HCT116 (cell line): ENCODE measurements around the gene ZNRF2.

ENCODE experiments used
- CEBPB ChIP-seq: IDR thresholded peaks from 2 replicates; pipeline ENCODE4 v1.6.1; 2012; ENCODE audit warnings: low read depth
- CTCF ChIP-seq, 3 experiments: fragments of 200-600 bp in 1 of 3; sonication (generic) in 1 of 3; IDR thresholded peaks in 2 of 3; conservative IDR thresholded peaks in 1 of 3; 2 replicates each; pipeline ENCODE4 v1.5.1; 2012 to 2017; ENCODE audit warnings: low read depth in 2 of 3, low read length in 2 of 3, antibody characterized with exemption in 1 of 3, borderline replicate concordance in 1 of 3, control low read depth in 1 of 3, mild to moderate bottlenecking in 1 of 3, mixed read lengths in 1 of 3, mixed run types in 1 of 3, moderate library complexity in 1 of 3; ENCODE audit not compliant: insufficient read depth in 1 of 3
- EZH2phosphoT487 ChIP-seq: fragments of 200-600 bp; IDR thresholded peaks from 2 replicates; pipeline ENCODE4 v1.6.1; 2018; ENCODE audit warnings: antibody characterized with exemption, borderline replicate concordance
- POLR2A ChIP-seq: IDR thresholded peaks from 2 replicates; pipeline ENCODE4 v1.7.0; 2011; ENCODE audit warnings: borderline replicate concordance; ENCODE audit not compliant: insufficient read depth, insufficient read length; ENCODE audit errors: extremely low read depth
- POLR2AphosphoS5 ChIP-seq: IDR thresholded peaks from 2 replicates; pipeline ENCODE4 v1.6.1; 2011; ENCODE audit warnings: mild to moderate bottlenecking, low read depth, low read length, moderate library complexity
- SP1 ChIP-seq: IDR thresholded peaks from 2 replicates; pipeline ENCODE4 v1.6.1; 2012; ENCODE audit warnings: low read depth
- YY1 ChIP-seq: IDR thresholded peaks from 2 replicates; pipeline ENCODE4 v1.6.1; 2011; ENCODE audit warnings: low read length, low read depth, moderate library complexity, mild to moderate bottlenecking; ENCODE audit not compliant: insufficient replicate concordance; ENCODE audit errors: extremely low read depth
- ZNF274 ChIP-seq: fragments of 200-500 bp; sonication (Bioruptor generic); IDR thresholded peaks from 2 replicates; pipeline ENCODE4 v1.6.1; 2014; ENCODE audit warnings: mild to moderate bottlenecking, low read depth, low read length, inconsistent platforms
- TF ChIP-seq, protein P1 (sequence below): IDR thresholded peaks from 2 replicates; pipeline ENCODE4 v1.6.1; 2012
- TF ChIP-seq, protein P2 (sequence below): IDR thresholded peaks from 2 replicates; pipeline ENCODE4 v1.6.1; 2012; ENCODE audit warnings: low read depth

GRCh38 chr7:30315589-30315988, 31.2 kb downstream of the ZNRF2 start:
- no peak for TF ChIP-seq CEBPB
- TF ChIP-seq CTCF (IDR thresholded peaks at IDR 0.05 in 2 of 3, conservative IDR thresholded peaks at IDR 0.05 in 1 of 3; ENCODE audit: borderline replicate concordance in 1 of 3, insufficient read depth in 1 of 3, low read depth in 2 of 3, low read length in 2 of 3): no peak
- no peak for TF ChIP-seq SP1
- TF ChIP-seq EZH2phosphoT487: no peak
- TF ChIP-seq POLR2AphosphoS5: no peak
- no peak for TF ChIP-seq ZNF274
- TF ChIP-seq, protein P1, sequence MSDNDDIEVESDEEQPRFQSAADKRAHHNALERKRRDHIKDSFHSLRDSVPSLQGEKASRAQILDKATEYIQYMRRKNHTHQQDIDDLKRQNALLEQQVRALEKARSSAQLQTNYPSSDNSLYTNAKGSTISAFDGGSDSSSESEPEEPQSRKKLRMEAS: no peak
- TF ChIP-seq, protein P2, sequence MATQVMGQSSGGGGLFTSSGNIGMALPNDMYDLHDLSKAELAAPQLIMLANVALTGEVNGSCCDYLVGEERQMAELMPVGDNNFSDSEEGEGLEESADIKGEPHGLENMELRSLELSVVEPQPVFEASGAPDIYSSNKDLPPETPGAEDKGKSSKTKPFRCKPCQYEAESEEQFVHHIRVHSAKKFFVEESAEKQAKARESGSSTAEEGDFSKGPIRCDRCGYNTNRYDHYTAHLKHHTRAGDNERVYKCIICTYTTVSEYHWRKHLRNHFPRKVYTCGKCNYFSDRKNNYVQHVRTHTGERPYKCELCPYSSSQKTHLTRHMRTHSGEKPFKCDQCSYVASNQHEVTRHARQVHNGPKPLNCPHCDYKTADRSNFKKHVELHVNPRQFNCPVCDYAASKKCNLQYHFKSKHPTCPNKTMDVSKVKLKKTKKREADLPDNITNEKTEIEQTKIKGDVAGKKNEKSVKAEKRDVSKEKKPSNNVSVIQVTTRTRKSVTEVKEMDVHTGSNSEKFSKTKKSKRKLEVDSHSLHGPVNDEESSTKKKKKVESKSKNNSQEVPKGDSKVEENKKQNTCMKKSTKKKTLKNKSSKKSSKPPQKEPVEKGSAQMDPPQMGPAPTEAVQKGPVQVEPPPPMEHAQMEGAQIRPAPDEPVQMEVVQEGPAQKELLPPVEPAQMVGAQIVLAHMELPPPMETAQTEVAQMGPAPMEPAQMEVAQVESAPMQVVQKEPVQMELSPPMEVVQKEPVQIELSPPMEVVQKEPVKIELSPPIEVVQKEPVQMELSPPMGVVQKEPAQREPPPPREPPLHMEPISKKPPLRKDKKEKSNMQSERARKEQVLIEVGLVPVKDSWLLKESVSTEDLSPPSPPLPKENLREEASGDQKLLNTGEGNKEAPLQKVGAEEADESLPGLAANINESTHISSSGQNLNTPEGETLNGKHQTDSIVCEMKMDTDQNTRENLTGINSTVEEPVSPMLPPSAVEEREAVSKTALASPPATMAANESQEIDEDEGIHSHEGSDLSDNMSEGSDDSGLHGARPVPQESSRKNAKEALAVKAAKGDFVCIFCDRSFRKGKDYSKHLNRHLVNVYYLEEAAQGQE: no peak
- TF ChIP-seq POLR2A: no peak
- TF ChIP-seq YY1: no peak
